Vagina (tissue), 2 donors: ENCODE results near the gene NPEPPS.

Experiments
- POLR2A ChIP-seq, 2 donors: fragments of 450-650 bp; IDR thresholded peaks; one replicate each; pipeline ENCODE4 v1.6.1; 2017; ENCODE audit warnings: antibody characterized with exemption in 2 of 2, mild to moderate bottlenecking in 2 of 2, moderate library complexity in 2 of 2
- POLR2AphosphoS5 ChIP-seq, 2 donors: sonication (generic); formaldehyde crosslinking; IDR thresholded peaks; one replicate each; pipeline ENCODE4 v1.9.0; 2017; ENCODE audit warnings: antibody characterized with exemption in 2 of 2, mild to moderate bottlenecking in 2 of 2, low read depth in 1 of 2; ENCODE audit not compliant: insufficient read depth in 1 of 2
- TF ChIP-seq, protein P1 (sequence below), 3 experiments: fragments of 450-650 bp in 2 of 3; fragments of 200-600 bp in 1 of 3; sonication (generic) in 1 of 3; IDR thresholded peaks; one replicate each; pipeline ENCODE4 v1.5.1; 2017 to 2019; ENCODE audit warnings: antibody characterized with exemption in 3 of 3, mild to moderate bottlenecking in 2 of 3, moderate library complexity in 2 of 3

DNA sequence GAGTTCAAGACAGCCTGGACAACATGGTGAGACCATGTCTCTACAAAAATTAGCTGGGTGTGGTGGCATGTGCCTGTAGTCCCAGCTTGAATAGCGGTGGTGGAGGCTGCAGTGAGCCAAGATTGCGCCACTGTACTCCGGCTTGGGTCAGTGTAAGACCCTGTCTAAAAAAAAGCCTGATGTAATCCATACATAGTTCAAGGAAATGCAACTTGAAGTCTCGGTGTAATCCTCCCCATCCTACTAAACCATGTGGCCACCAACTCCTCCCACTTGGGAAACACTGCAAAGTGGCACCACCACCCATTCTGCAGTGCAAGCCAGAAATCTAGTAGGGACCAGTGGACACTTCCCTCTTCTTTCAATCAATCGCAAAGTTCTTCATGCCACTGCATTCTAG, 113.4 kb downstream of the NPEPPS start:
- TF ChIP-seq, protein P1, sequence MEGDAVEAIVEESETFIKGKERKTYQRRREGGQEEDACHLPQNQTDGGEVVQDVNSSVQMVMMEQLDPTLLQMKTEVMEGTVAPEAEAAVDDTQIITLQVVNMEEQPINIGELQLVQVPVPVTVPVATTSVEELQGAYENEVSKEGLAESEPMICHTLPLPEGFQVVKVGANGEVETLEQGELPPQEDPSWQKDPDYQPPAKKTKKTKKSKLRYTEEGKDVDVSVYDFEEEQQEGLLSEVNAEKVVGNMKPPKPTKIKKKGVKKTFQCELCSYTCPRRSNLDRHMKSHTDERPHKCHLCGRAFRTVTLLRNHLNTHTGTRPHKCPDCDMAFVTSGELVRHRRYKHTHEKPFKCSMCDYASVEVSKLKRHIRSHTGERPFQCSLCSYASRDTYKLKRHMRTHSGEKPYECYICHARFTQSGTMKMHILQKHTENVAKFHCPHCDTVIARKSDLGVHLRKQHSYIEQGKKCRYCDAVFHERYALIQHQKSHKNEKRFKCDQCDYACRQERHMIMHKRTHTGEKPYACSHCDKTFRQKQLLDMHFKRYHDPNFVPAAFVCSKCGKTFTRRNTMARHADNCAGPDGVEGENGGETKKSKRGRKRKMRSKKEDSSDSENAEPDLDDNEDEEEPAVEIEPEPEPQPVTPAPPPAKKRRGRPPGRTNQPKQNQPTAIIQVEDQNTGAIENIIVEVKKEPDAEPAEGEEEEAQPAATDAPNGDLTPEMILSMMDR (IDR thresholded peaks at IDR 0.05) = no peak
- TF ChIP-seq POLR2AphosphoS5 (IDR thresholded peaks at IDR 0.05; ENCODE audit: insufficient read depth in 1 of 2, low read depth in 1 of 2) (no peak), POLR2A (IDR thresholded peaks at IDR 0.05) (no peak)
